HepG2 (cell line): ENCODE measurements around the gene NOP14. TPM values are rescaled to one million over a fixed set of nuclear protein-coding genes. Genes with fewer than 3 reads are reported as not detected.

Source experiments
- ATAC-seq: fragments of 200-7000 bp; cut with Tn5 transposase; 3 replicates; pipeline ENCODE4 v1.9.1; 2020; ENCODE audit warnings: mild to moderate bottlenecking, moderate library complexity
- BruUV-seq: library from RNA; stranded (reverse); fragments of 400-500 nt; replicated peaks from 2 replicates; lab custom pipeline; 2021; lab: Mats Ljungman, UMichigan
- CTCF ChIA-PET: fragments of 300-600 bp; formaldehyde crosslinking; extraction: SDS; loops from one replicate; lab custom pipeline; 2021; ENCODE audit warnings: low total read pairs, inconsistent platforms, low intra/inter-chr PET ratio; lab: Yijun Ruan, JAX
- POLR2A ChIA-PET: fragments of 350-600 bp; sonication (Branson Sonifier 250); formaldehyde crosslinking; loops from one replicate; lab custom pipeline; 2020; ENCODE audit warnings: antibody characterized with exemption, inconsistent platforms; lab: Yijun Ruan, JAX
- DNase-seq: peaks from one replicate; pipeline ENCODE4 v3.0.0-alpha.2; 2015; ENCODE audit warnings: low spot score
- FAIRE-seq: peaks from 3 replicates; lab custom pipeline; 2011; peaks lifted over from hg19 to GRCh38; lab: Jason Lieb, UNC
- H2AFZ ChIP-seq: one replicate; pipeline ENCODE4 v1.6.1; 2011; ENCODE audit warnings: low read length, inconsistent platforms
- H3K27ac ChIP-seq: fragments of 300-600 bp; 3 replicates; pipeline ENCODE4 v1.8.0; 2011; ENCODE audit warnings: mixed run types, mild to moderate bottlenecking, mixed read lengths, low read length, inconsistent platforms; ENCODE audit not compliant: insufficient read depth; ENCODE audit errors: extremely low read length
- H3K27me3 ChIP-seq, 2 experiments: fragments of 200-600 bp in 1 of 2; 2 replicates in 1 of 2; 3 replicates in 1 of 2; pipeline versions ENCODE4 v1.6.0 to v1.8.0; 2011; ENCODE audit warnings: low read length in 2 of 2, mild to moderate bottlenecking in 2 of 2, moderate library complexity in 2 of 2, inconsistent platforms in 1 of 2; ENCODE audit not compliant: insufficient read depth in 2 of 2, control insufficient read depth in 1 of 2
- H3K36me3 ChIP-seq, 2 experiments: fragments of 200-600 bp in 1 of 2; replicated peaks in 1 of 2; 2 replicates in 1 of 2; 3 replicates in 1 of 2; pipeline versions ENCODE4 v1.5.1 to v1.8.0; 2011; ENCODE audit warnings: low read length in 2 of 2, inconsistent platforms in 1 of 2; ENCODE audit not compliant: insufficient read depth in 2 of 2, control insufficient read depth in 1 of 2
- H3K4me1 ChIP-seq: 2 replicates; pipeline ENCODE4 v1.5.1; 2012; ENCODE audit warnings: low read length, inconsistent platforms; ENCODE audit not compliant: insufficient read depth
- H3K4me2 ChIP-seq: 2 replicates; pipeline ENCODE4 v1.6.0; 2011; ENCODE audit warnings: low read depth, low read length, inconsistent platforms
- H3K4me3 ChIP-seq, 3 experiments: fragments of 200-600 bp in 1 of 3; sonication (generic), shearing (Covaris generic) in 1 of 3; replicated peaks in 1 of 3; 2 replicates each; pipeline ENCODE4 v1.5.1; 2011 to 2016; ENCODE audit warnings: low read length in 3 of 3, inconsistent platforms in 2 of 3, low read depth in 2 of 3, mild to moderate bottlenecking in 2 of 3, control low read depth in 1 of 3, mixed read lengths in 1 of 3; ENCODE audit not compliant: insufficient read depth in 1 of 3
- H3K79me2 ChIP-seq: one replicate; pipeline ENCODE4 v1.6.1; 2011; ENCODE audit warnings: low read length, inconsistent platforms; ENCODE audit not compliant: insufficient read depth
- H3K9ac ChIP-seq: 2 replicates; pipeline ENCODE4 v1.6.0; 2011; ENCODE audit warnings: mild to moderate bottlenecking, low read depth, low read length, inconsistent platforms; ENCODE audit not compliant: insufficient read depth
- H3K9me3 ChIP-seq: 2 replicates; pipeline ENCODE4 v1.5.1; 2012; ENCODE audit warnings: mild to moderate bottlenecking, low read length
- H4K20me1 ChIP-seq: 2 replicates; pipeline ENCODE4 v1.6.0; 2011; ENCODE audit warnings: inconsistent platforms, mild to moderate bottlenecking, low read length, moderate library complexity; ENCODE audit not compliant: insufficient read depth
- CEBPB ChIP-seq: IDR thresholded peaks from 2 replicates; pipeline ENCODE4 v1.6.1; 2011; ENCODE audit warnings: low read depth, low read length, improper control_type of control experiment, borderline replicate concordance
- CSRNP1 ChIP-seq: sonication (generic); formaldehyde crosslinking; IDR thresholded peaks from 2 replicates; pipeline ENCODE4 v1.8.1; 2023; ENCODE audit warnings: mild to moderate bottlenecking, missing genetic modification reagents
- IKZF4 ChIP-seq: sonication (generic); formaldehyde crosslinking; IDR thresholded peaks from 2 replicates; pipeline ENCODE4 v1.5.1; 2020; ENCODE audit warnings: borderline replicate concordance, mild to moderate bottlenecking, low read depth, missing genetic modification reagents; ENCODE audit errors: not compliant biosample characterization
- JUN ChIP-seq: sonication (generic); formaldehyde crosslinking; IDR thresholded peaks from 2 replicates; pipeline ENCODE4 v1.4.0; 2020; ENCODE audit warnings: mild to moderate bottlenecking, missing genetic modification reagents
- JUND ChIP-seq: sonication (generic); formaldehyde crosslinking; IDR thresholded peaks from 2 replicates; pipeline ENCODE4 v1.8.0; 2022; ENCODE audit warnings: mild to moderate bottlenecking, missing genetic modification reagents
- MAFK ChIP-seq, 2 experiments: IDR thresholded peaks in 1 of 2; conservative IDR thresholded peaks in 1 of 2; 2 replicates each; pipeline ENCODE4 v1.6.1; 2011; ENCODE audit warnings: improper control_type of control experiment in 2 of 2, low read length in 2 of 2
- NR3C1 ChIP-seq: sonication (generic); formaldehyde crosslinking; IDR thresholded peaks from 2 replicates; pipeline ENCODE4 v1.4.0; 2020; ENCODE audit warnings: missing genetic modification reagents
- RAD21 ChIP-seq: fragments of 450-650 bp; formaldehyde crosslinking; IDR thresholded peaks from 2 replicates; pipeline ENCODE4 v1.5.0; 2020; ENCODE audit warnings: mild to moderate bottlenecking
- RBAK ChIP-seq: sonication (generic); formaldehyde crosslinking; IDR thresholded peaks from 2 replicates; pipeline ENCODE4 v1.5.1; 2020; ENCODE audit warnings: mild to moderate bottlenecking, missing genetic modification reagents
- RBM22 ChIP-seq: fragments of 200-400 bp; formaldehyde crosslinking; optimal IDR thresholded peaks from 2 replicates; pipeline ENCODE3; 2017; ENCODE audit warnings: mild to moderate bottlenecking, low read length, moderate library complexity
- SIN3A ChIP-seq: IDR thresholded peaks from 2 replicates; pipeline ENCODE4 v1.6.1; 2011; ENCODE audit warnings: low read depth, mild to moderate bottlenecking, control low read depth, low read length, borderline replicate concordance
- SNRNP70 ChIP-seq: fragments of 200-400 bp; formaldehyde crosslinking; IDR thresholded peaks from 2 replicates; pipeline ENCODE4 v1.6.1; 2017; ENCODE audit warnings: mild to moderate bottlenecking, low read depth, low read length, moderate library complexity
- SSRP1 ChIP-seq: IDR thresholded peaks from 2 replicates; pipeline ENCODE4 v1.6.1; 2016; ENCODE audit warnings: control low read depth
- STAT6 ChIP-seq: sonication (generic); formaldehyde crosslinking; IDR thresholded peaks from 2 replicates; pipeline ENCODE4 v1.4.0; 2020; ENCODE audit warnings: missing genetic modification reagents, mild to moderate bottlenecking, borderline replicate concordance
- TAF1 ChIP-seq: sonication (generic); formaldehyde crosslinking; IDR thresholded peaks from 2 replicates; pipeline ENCODE4 v1.4.0; 2020; ENCODE audit warnings: missing genetic modification reagents
- ZBTB42 ChIP-seq: sonication (generic); formaldehyde crosslinking; IDR thresholded peaks from 2 replicates; pipeline ENCODE4 v1.5.0; 2020; ENCODE audit warnings: mild to moderate bottlenecking, missing genetic modification reagents
- ZNF280D ChIP-seq: sonication (generic); formaldehyde crosslinking; IDR thresholded peaks from 2 replicates; pipeline ENCODE4 v1.5.1; 2020; ENCODE audit warnings: mild to moderate bottlenecking, missing genetic modification reagents
- ZNF570 ChIP-seq: sonication (generic); formaldehyde crosslinking; IDR thresholded peaks from 2 replicates; pipeline ENCODE4 v1.4.0; 2020; ENCODE audit warnings: mild to moderate bottlenecking, missing genetic modification reagents, borderline replicate concordance
- ZNF614 ChIP-seq: IDR thresholded peaks from 2 replicates; pipeline ENCODE4 v1.6.1; 2018; ENCODE audit warnings: missing biosample characterization, missing genetic modification reagents, inconsistent platforms, borderline replicate concordance
- WGBS: methylation state at CpG from one replicate; pipeline ENCODE4 v1.1.6; 2017; ENCODE audit warnings: low lambda C conversion rate; 5-methylcytosine and 5-hydroxymethylcytosine counted together
- in situ Hi-C: cut with HindIII; loops from 2 replicates; pipeline ENCODE4 v1.10.0; 2017; ENCODE audit warnings: low pct_unique_long_range_greater_than_20kb; ENCODE audit not compliant: extremely low pct_ligation_motif_present
- intact Hi-C: fragments of 100-400 bp; cut with micrococcal nuclease; formaldehyde crosslinking; loops from one replicate; pipeline ENCODE4 v1.10.0; 2022; ENCODE audit not compliant: unreplicated experiment
- polyA plus RNA-seq, 8 experiments: library from polyadenylated mRNA; depleted of rRNA in 3 of 8; stranded (reverse) in 7 of 8; unstranded in 1 of 8; fragments of >200 nt; fragmentation: Illumina TruSeq in 4 of 8; extraction: Trizol in 4 of 8; gene quantifications; 2 replicates each; pipeline versions ENCODE4 v1.2.1 to v1.2.3, GENCODE V29; 2011 to 2016; ENCODE audit warnings: low read depth in 4 of 8, missing spikeins in 1 of 8, mixed read lengths in 1 of 8; ENCODE audit not compliant: insufficient read depth in 1 of 8
- total RNA-seq, 5 experiments: library from RNA; depleted of rRNA; stranded (reverse); fragments of >200 nt; fragmentation: Illumina TruSeq; extraction: Trizol; gene quantifications; 2 replicates each; pipeline ENCODE4 v1.2.3, GENCODE V29; 2016; ENCODE audit warnings: low read depth in 1 of 5

The NOP14 gene
- total and polyA plus RNA-seq, 2 of the 13 experiments (the other 11 are each of a cell fraction or from before 2014, with no cell fraction given): 6.9 to 47.9 TPM

GRCh38 chr4:2925496-2925895, 37.7 kb downstream of the NOP14 start:
- Histone ChIP-seq H3K9ac (no peak overlapping the region), H3K4me2 (no peak overlapping the region), H3K79me2 (no peaks in the 10 kb centered on the region), H2AFZ (no peak overlapping the region), H3K4me3 (no peak overlapping the region), H3K36me3 (peaks cover 30 to 59% of the 10 kb centered on the region in 2 experiments), H3K27ac (no peak overlapping the region), H4K20me1 (no peaks in the 10 kb centered on the region), H3K9me3 (no peaks in the 10 kb centered on the region), H3K27me3 (no peaks in the 10 kb centered on the region), H3K4me1 (peaks cover 10% of the 10 kb centered on the region)
- in situ Hi-C loops: no loop called here
- ATAC-seq (no peak), FAIRE-seq (no peak), DNase-seq (no peak)
- ChIA-PET CTCF (no interaction called here), POLR2A (no interaction called here)
- 96% methylated on average over 5 of the region's 5 CpGs for WGBS
- no TSS peak for BruUV-seq
- TF ChIP-seq NR3C1 (no peak), SSRP1 (CRISPR knock-in tag) (no peak), RAD21 (CRISPR knock-in tag) (no peak), STAT6 (CRISPR knock-in tag) (no peak), ZNF570 (CRISPR knock-in tag) (no peak), ZNF614 (CRISPR knock-in tag) (no peak), ZNF280D (CRISPR knock-in tag) (no peak), IKZF4 (no peak), RBM22 (no peak), SIN3A (no peak), ZBTB42 (CRISPR knock-in tag) (no peak), RBAK (no peak), JUN (CRISPR knock-in tag) (no peak), SNRNP70 (no peak), CSRNP1 (no peak), JUND (CRISPR knock-in tag) (no peak), MAFK (conservative IDR thresholded peaks at IDR 0.05 in 1 of 2, IDR thresholded peaks at IDR 0.05 in 1 of 2; ENCODE audit: low read length in 2 of 2) (no peak), TAF1 (CRISPR knock-in tag) (no peak), CEBPB (no peak)
- intact Hi-C loops: no loop called here
